T-helper 2 cell treated with Interferon-gamma antibody and Interleukin-4, amounts not matched to agents 5 μg/mL and 100 μg/mL, for 36 hours (primary cell): Measurements from ENCODE around the gene AGAP1.

Experiments
- DNase-seq: peaks from one replicate; pipeline ENCODE4 v3.0.0; 2021; ENCODE audit warnings: low spot score
- H3K27ac Mint-ChIP-seq: one replicate; pipeline ENCODE4 v1.8.0; 2021; ENCODE audit warnings: mild to moderate bottlenecking, mixed read lengths
- H3K27me3 Mint-ChIP-seq: one replicate; pipeline ENCODE4 v1.8.0; 2021; ENCODE audit warnings: low read depth, mixed read lengths
- H3K36me3 Mint-ChIP-seq: one replicate; pipeline ENCODE4 v1.8.0; 2021; ENCODE audit warnings: low read depth, mixed read lengths
- H3K4me1 Mint-ChIP-seq: one replicate; pipeline ENCODE4 v1.8.0; 2021; ENCODE audit warnings: low read depth, mixed read lengths
- H3K4me3 Mint-ChIP-seq: one replicate; pipeline ENCODE4 v1.8.0; 2022; ENCODE audit warnings: mild to moderate bottlenecking, moderate library complexity, mixed read lengths
- H3K9me3 Mint-ChIP-seq: one replicate; pipeline ENCODE4 v1.8.0; 2021; ENCODE audit warnings: mixed read lengths

Gene AGAP1

GRCh38 chr2:235964787-235965390 is 471.0 kb downstream of the AGAP1 start:
- Mint-ChIP-seq H3K4me3 (no peak overlapping the region), H3K4me1 (no peaks in the 10 kb centered on the region), H3K36me3 (no peaks in the 10 kb centered on the region), H3K9me3 (no peaks in the 10 kb centered on the region), H3K27me3 (peaks cover 5% of the 10 kb centered on the region), H3K27ac (no peak overlapping the region)
- DNase-seq: no peak

GRCh38 chr2:235966396-235966795 is 472.6 kb downstream of the AGAP1 start:
- no peaks in the 10 kb centered on the region for H3K36me3 Mint-ChIP-seq
- no peaks in the 10 kb centered on the region for H3K9me3 Mint-ChIP-seq

GRCh38 chr2:235966932-235967757 is 473.3 kb downstream of the AGAP1 start:
- Mint-ChIP-seq H3K4me3 (no peak overlapping the region), H3K9me3 (no peaks in the 10 kb centered on the region), H3K27ac (no peak overlapping the region), H3K4me1 (no peaks in the 10 kb centered on the region), H3K36me3 (no peaks in the 10 kb centered on the region), H3K27me3 (no peaks in the 10 kb centered on the region)
- DNase-seq: no peak

More at GRCh38 chr2:235966396-235966795, 472.6 kb downstream of the AGAP1 start:
- H3K4me3 Mint-ChIP-seq: no peak overlapping the region
- no peaks in the 10 kb centered on the region for H3K4me1 Mint-ChIP-seq
- H3K27me3 Mint-ChIP-seq: peaks cover 3% of the 10 kb centered on the region
- no peak overlapping the region for H3K27ac Mint-ChIP-seq
- DNase-seq: no peak

GRCh38 chr2:235968155-235968554 is 474.3 kb downstream of the AGAP1 start:
- H3K27ac Mint-ChIP-seq: no peak overlapping the region
- no peaks in the 10 kb centered on the region for H3K27me3 Mint-ChIP-seq
- H3K36me3 Mint-ChIP-seq: no peaks in the 10 kb centered on the region
- DNase-seq: no peak
- H3K4me3 Mint-ChIP-seq: no peak overlapping the region
- H3K4me1 Mint-ChIP-seq: no peaks in the 10 kb centered on the region
- no peaks in the 10 kb centered on the region for H3K9me3 Mint-ChIP-seq

DNA sequence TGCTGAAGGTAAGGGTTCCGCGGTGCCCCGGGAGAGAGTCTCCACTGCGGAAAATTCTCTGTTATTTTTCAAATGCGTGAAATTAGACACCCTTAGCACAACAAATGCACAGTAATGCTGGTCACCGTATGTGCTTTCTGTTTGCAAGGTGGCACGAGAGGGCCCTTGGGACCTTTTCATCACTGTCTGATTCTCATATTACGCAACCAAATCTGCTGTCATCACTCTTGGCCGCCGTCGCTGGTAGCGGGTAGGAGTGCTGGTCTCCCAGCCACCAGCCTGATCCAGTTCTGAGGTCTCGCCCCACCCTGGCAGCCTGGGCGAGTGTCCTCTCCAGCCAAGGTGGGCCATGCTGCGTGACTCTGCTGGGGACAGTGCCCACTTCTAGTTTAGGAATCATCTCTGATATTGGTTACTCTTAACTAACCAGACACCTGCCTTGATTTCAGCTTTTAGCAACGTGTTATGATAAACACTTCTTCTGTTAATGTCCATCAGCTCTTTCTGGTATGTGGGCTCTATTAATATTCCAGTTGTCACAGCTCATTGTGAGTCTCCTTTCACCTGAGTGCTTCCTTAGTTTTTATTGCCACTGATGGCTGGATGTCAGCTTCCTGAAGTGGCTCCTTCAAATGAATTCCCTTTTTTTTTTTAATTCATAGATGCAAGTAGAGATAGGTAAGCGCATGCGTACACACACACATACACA is 474.9 kb downstream of the AGAP1 start:
- H3K4me1 Mint-ChIP-seq: no peaks in the 10 kb centered on the region
- H3K4me3 Mint-ChIP-seq: no peak overlapping the region
- H3K27ac Mint-ChIP-seq: no peak overlapping the region
- no peaks in the 10 kb centered on the region for H3K27me3 Mint-ChIP-seq
- DNase-seq: no peak
- no peaks in the 10 kb centered on the region for H3K9me3 Mint-ChIP-seq
- no peaks in the 10 kb centered on the region for H3K36me3 Mint-ChIP-seq

DNA sequence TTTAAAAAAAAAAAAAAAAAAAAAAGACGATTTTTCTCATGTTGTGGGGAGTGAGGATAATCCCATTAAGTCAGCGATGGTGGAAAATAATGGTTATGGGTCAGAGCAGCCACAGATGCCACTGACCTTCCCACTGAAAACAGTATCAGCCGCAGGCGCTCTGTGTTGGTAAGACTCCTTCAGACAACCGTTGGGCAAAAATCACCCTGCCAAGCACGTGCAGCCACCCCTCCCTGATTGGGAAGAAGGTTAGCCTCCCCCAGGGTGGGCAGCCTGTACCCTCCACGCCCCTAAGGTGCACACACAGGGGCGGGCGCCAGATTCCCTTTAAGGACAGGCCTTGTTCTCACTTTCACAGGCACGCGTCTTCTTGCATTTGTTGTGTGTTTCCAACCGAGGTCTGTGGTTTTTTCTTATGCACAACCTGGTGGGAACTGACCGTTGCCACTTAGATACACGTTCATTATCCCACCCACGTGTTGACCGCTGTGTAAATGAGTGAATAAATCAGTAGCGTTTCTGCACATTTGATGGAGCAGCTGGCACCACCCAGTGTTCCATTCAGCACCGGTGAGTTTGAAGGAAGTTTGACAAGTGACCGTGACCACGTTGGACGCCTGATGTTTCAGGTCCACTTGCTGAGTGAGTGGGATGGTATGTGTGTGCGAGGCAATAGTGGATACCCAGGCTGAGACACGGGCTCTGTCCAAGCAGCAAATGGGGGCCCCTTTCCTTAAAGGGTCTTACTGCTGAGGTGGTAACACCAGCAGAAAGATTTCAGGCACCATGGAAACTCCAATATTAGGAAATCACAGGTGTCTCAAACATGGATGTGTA is 476.6 kb downstream of the AGAP1 start:
- Mint-ChIP-seq H3K9me3 (no peaks in the 10 kb centered on the region), H3K4me3 (no peak overlapping the region), H3K27ac (no peak overlapping the region), H3K4me1 (no peaks in the 10 kb centered on the region), H3K36me3 (no peaks in the 10 kb centered on the region), H3K27me3 (no peaks in the 10 kb centered on the region)
- no peak for DNase-seq

- no peaks in the 10 kb centered on the region for H3K9me3 Mint-ChIP-seq
- H3K4me1 Mint-ChIP-seq: no peaks in the 10 kb centered on the region
- no peak overlapping the region for H3K27ac Mint-ChIP-seq
- DNase-seq: no peak
- H3K4me3 Mint-ChIP-seq: no peak overlapping the region
- H3K27me3 Mint-ChIP-seq: no peaks in the 10 kb centered on the region
- H3K36me3 Mint-ChIP-seq: no peaks in the 10 kb centered on the region
These were observed 482.7 kb downstream of the AGAP1 start for GRCh38 chr2:235976516-235976915.

DNA sequence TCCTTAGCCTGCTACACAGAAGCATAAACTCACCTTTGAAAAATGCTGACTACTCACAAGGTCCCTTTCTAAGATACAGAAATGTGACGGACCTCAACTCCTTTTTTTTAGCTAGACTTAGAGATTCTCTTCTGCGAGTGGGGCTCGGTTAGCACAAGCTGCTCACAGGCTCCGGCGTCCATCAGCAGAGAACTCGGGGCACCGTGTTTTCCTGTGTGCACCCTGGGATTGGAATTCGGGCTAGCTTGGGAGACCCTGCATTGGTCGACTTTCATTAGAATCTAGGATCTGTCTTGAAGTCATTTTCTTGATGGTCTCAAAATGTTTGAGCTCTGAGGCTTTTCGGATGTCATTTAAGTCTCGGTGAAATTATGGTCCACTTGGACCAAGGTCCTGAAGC is 483.1 kb downstream of the AGAP1 start:
- no peaks in the 10 kb centered on the region for H3K4me1 Mint-ChIP-seq
- no peaks in the 10 kb centered on the region for H3K27me3 Mint-ChIP-seq
- no peak overlapping the region for H3K4me3 Mint-ChIP-seq
- H3K9me3 Mint-ChIP-seq: no peaks in the 10 kb centered on the region
- no peak overlapping the region for H3K27ac Mint-ChIP-seq
- H3K36me3 Mint-ChIP-seq: no peaks in the 10 kb centered on the region
- no peak for DNase-seq

DNA sequence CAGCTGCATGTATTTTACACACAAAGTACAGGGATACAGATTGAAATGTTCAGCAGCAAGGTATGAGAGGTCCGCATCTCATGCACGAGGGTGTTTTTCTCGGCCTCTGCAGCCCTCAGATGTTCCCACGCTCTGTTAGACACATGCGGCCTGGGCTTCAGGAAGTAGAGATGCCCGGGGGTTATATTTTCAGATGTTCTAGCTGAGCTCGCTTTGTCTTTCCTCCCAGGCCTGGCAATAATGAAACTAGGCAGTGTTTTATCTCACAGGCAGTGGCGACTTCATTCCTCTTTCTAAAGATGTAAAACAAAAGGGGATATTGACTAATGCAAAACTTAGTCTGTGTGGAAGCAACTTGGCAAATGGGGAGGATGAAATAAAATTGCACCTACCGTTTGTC is 483.6 kb downstream of the AGAP1 start:
- Mint-ChIP-seq H3K4me3 (no peak overlapping the region), H3K27ac (no peak overlapping the region), H3K4me1 (no peaks in the 10 kb centered on the region), H3K9me3 (no peaks in the 10 kb centered on the region), H3K36me3 (no peaks in the 10 kb centered on the region), H3K27me3 (no peaks in the 10 kb centered on the region)
- no peak for DNase-seq

DNA sequence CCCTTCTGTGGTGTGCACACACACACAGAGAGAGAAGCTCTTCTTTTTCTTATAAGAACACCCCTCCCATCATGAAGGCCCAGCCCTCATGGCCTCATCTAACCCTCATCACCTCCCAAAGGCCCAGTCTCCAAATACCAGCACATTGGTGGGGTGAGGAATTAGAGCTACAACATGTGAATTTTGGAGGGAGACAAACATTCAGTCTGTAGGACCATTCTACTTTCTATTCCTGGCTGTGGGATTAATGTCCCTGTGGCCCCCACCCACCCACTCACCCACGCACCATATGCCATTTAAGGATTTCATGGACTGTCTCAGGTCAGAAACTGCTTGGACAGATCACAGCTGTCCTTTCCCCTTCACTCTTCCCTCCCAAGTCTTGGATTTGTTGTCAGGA is 484.2 kb downstream of the AGAP1 start:
- H3K27ac Mint-ChIP-seq: no peak overlapping the region
- H3K9me3 Mint-ChIP-seq: no peaks in the 10 kb centered on the region
- no peak overlapping the region for H3K4me3 Mint-ChIP-seq
- no peak for DNase-seq
- H3K27me3 Mint-ChIP-seq: no peaks in the 10 kb centered on the region
- no peaks in the 10 kb centered on the region for H3K36me3 Mint-ChIP-seq
- no peaks in the 10 kb centered on the region for H3K4me1 Mint-ChIP-seq

DNA sequence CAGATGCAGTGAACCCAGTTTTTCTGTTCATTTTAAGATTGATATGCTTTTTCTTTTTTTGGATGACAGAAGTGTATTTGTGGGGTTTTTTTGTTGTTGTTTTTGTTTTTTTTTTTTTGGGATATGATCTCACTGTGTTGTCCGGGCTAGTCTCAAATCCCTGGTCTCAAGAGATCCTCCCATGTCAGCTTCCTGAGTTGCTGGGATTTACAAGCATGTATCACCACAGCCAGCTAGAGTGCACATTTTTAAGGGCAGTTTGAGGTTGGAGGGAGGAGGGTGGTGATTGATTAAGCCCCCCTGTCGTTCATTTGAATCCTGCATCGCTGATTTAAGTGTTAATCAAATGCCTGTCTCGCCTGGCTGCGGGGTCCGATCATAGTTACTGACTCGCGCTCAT is 485.2 kb downstream of the AGAP1 start:
- no peaks in the 10 kb centered on the region for H3K9me3 Mint-ChIP-seq
- no peaks in the 10 kb centered on the region for H3K27me3 Mint-ChIP-seq
- no peak for DNase-seq
- H3K4me1 Mint-ChIP-seq: no peaks in the 10 kb centered on the region
- no peak overlapping the region for H3K4me3 Mint-ChIP-seq
- H3K27ac Mint-ChIP-seq: no peak overlapping the region
- H3K36me3 Mint-ChIP-seq: no peaks in the 10 kb centered on the region

GRCh38 chr2:235979753-235980435 is 486.1 kb downstream of the AGAP1 start:
- no peak overlapping the region for H3K4me3 Mint-ChIP-seq
- no peak for DNase-seq
- no peak overlapping the region for H3K27ac Mint-ChIP-seq
- H3K27me3 Mint-ChIP-seq: no peaks in the 10 kb centered on the region
- no peaks in the 10 kb centered on the region for H3K9me3 Mint-ChIP-seq
- H3K36me3 Mint-ChIP-seq: no peaks in the 10 kb centered on the region
- no peaks in the 10 kb centered on the region for H3K4me1 Mint-ChIP-seq

- H3K9me3 Mint-ChIP-seq: no peaks in the 10 kb centered on the region
- no peak for DNase-seq
- H3K4me3 Mint-ChIP-seq: no peak overlapping the region
- H3K27me3 Mint-ChIP-seq: peaks cover 4% of the 10 kb centered on the region
- no peak overlapping the region for H3K27ac Mint-ChIP-seq
- H3K36me3 Mint-ChIP-seq: no peaks in the 10 kb centered on the region
- H3K4me1 Mint-ChIP-seq: no peaks in the 10 kb centered on the region
These were observed 487.8 kb downstream of the AGAP1 start for GRCh38 chr2:235981631-235982030.
